ENCODE data around the gene B9D1.

B9D1 gene

DNA sequence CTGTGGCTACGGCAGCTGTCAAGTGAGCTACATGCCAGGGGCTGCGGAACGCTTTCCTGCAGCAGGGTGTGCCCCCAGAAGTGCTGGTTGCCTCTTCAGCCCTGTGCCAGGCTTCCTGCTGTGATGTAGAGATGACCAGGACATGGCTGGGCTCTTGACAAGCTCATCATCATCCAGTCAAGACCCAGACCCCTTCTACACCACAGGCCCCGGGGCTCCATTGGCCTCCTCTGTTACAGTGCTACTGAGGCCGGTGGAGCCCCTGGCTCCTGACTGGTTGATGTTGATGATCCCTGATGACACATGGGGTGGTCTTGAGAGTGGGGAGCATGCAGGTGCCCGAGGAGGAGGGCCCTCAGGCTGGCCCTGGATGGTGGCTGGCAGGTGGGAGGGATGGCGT, 50.1 kb downstream of the B9D1 start:
- TF ChIP-seq, protein P1, sequence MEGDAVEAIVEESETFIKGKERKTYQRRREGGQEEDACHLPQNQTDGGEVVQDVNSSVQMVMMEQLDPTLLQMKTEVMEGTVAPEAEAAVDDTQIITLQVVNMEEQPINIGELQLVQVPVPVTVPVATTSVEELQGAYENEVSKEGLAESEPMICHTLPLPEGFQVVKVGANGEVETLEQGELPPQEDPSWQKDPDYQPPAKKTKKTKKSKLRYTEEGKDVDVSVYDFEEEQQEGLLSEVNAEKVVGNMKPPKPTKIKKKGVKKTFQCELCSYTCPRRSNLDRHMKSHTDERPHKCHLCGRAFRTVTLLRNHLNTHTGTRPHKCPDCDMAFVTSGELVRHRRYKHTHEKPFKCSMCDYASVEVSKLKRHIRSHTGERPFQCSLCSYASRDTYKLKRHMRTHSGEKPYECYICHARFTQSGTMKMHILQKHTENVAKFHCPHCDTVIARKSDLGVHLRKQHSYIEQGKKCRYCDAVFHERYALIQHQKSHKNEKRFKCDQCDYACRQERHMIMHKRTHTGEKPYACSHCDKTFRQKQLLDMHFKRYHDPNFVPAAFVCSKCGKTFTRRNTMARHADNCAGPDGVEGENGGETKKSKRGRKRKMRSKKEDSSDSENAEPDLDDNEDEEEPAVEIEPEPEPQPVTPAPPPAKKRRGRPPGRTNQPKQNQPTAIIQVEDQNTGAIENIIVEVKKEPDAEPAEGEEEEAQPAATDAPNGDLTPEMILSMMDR (IDR thresholded peaks at IDR 0.05; ENCODE audit: unreplicated experiment in 3 of 3): no peak
- peaks cover 39% of the 10 kb centered on the region for H3K36me3 Mint-ChIP-seq (ENCODE audit: low read depth)
- peaks cover 28% of the 10 kb centered on the region for H3K4me1 Mint-ChIP-seq
- H3K9me3 Mint-ChIP-seq: no peaks in the 10 kb centered on the region
- no peak overlapping the region for H3K4me3 Mint-ChIP-seq
- H3K27me3 Mint-ChIP-seq (ENCODE audit: low read depth): no peaks in the 10 kb centered on the region
- H3K27ac Mint-ChIP-seq: no peak overlapping the region

DNA sequence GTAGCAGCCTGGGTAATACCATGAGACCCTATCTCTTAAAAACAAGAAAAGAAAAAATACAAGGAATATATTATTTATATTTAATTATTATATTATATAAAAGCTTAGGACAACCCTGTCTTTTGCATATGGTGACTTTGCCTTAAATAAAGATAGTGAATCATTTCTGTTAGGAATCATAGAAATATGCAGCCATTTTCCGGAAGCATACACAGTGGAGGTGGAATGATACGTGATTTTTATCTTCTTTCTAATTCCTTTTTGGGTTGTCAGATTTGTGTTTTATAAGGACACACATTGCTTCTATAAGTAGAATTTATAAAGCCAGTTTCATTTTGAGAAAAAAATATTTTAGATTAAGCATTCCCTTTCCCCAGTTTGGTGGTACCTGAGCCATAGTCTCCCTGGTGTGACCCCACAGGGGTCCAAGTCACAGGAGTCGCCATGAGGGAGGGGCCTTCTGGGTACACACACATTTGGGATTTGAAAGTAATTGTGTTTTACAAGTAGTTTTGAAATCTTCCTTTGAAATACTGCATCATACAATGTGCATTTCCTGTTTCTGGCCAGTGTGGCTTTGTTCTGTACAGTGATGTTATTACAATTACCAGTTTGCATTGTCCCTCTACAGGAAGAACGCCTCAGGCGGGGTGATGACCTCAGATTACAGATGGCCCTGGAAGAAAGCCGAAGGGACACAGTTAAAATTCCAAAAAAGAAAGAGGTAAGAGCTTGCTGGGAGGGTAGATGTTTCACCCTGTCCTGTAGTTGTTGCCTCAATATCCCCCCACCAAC, 50.9 kb downstream of the B9D1 start:
- Mint-ChIP-seq H3K4me1 (peaks cover 20% of the 10 kb centered on the region), H3K27me3 (ENCODE audit: low read depth) (no peaks in the 10 kb centered on the region), H3K4me3 (no peak overlapping the region), H3K27ac (no peak overlapping the region), H3K36me3 (ENCODE audit: low read depth) (peaks cover 39% of the 10 kb centered on the region), H3K9me3 (no peaks in the 10 kb centered on the region)
- TF ChIP-seq, protein P1 (IDR thresholded peaks at IDR 0.05; ENCODE audit: unreplicated experiment in 3 of 3): no peak

DNA sequence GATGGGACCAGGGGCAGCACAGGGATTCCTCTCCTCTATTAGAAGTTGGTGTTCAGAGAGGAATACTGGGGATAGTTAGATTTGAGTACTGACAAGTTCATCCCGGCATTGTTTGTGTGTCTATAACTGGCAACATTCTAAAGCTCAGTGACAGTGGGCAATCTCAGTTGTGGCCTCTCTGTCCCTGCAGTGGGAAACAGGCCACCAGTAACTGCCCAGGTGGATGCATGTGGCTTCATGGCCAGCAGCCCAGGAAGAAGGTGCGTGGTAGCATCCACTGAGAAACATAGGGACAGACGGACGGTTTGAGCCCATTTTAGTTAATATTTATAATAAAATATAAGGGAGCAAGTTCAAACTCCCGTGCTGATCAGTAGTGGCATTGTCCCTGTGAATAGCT, 51.5 kb downstream of the B9D1 start:
- Mint-ChIP-seq H3K4me1 (peaks cover 14% of the 10 kb centered on the region), H3K36me3 (ENCODE audit: low read depth) (peaks cover 39% of the 10 kb centered on the region), H3K27ac (no peak overlapping the region), H3K27me3 (ENCODE audit: low read depth) (no peaks in the 10 kb centered on the region), H3K4me3 (no peak overlapping the region), H3K9me3 (no peaks in the 10 kb centered on the region)
- TF ChIP-seq, protein P1 (IDR thresholded peaks at IDR 0.05; ENCODE audit: unreplicated experiment in 3 of 3): no peak

DNA sequence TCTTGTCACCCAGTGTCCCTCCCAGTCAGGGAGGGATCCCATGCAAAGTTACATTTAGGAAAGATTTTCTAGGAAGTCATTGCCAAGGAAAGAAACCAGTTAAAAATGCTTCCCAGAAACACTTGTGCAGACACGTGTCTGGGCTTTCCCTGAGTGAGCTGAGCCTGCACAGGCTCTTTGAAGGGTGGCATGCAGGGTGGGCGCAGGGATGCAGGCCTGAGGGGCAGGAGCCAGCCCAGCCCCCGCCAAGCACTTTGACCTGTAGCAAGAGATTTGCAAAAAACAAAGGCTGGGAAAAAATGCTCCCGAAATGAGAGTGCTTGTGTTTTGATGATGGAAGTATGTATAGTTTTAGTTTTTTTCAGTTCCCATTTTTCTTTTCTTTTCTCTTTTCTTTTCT, 52.4 kb downstream of the B9D1 start:
- Mint-ChIP-seq H3K36me3 (ENCODE audit: low read depth) (peaks cover 39% of the 10 kb centered on the region), H3K4me1 (peaks cover 13% of the 10 kb centered on the region), H3K27me3 (ENCODE audit: low read depth) (no peaks in the 10 kb centered on the region), H3K27ac (no peak overlapping the region), H3K4me3 (no peak overlapping the region), H3K9me3 (no peaks in the 10 kb centered on the region)
- TF ChIP-seq, protein P1 (IDR thresholded peaks at IDR 0.05; ENCODE audit: unreplicated experiment in 3 of 3): no peak

DNA sequence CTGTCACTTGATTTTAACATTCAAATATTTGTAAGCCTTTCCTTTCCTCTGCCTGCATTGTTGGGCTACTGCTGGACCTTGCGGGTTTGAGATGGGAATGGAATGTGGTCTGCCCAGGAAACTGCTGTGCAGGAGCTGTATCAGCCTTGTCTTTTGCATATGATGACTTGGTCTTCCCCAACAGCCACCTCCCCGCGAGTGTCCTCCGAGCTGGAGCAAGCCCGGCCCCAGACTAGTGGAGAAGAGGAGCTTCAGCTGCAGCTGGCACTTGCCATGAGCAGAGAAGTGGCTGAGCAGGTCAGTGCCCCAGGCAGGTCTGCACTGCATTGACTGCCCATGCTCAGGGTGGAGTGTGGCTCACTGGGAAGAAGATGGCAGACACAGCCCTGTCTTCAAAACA, 52.8 kb downstream of the B9D1 start:
- Mint-ChIP-seq H3K27ac (no peak overlapping the region), H3K4me1 (peaks cover 10% of the 10 kb centered on the region), H3K4me3 (no peak overlapping the region), H3K27me3 (ENCODE audit: low read depth) (no peaks in the 10 kb centered on the region), H3K9me3 (no peaks in the 10 kb centered on the region), H3K36me3 (ENCODE audit: low read depth) (peaks cover 35% of the 10 kb centered on the region)
- TF ChIP-seq, protein P1 (IDR thresholded peaks at IDR 0.05; ENCODE audit: unreplicated experiment in 3 of 3): no peak

DNA sequence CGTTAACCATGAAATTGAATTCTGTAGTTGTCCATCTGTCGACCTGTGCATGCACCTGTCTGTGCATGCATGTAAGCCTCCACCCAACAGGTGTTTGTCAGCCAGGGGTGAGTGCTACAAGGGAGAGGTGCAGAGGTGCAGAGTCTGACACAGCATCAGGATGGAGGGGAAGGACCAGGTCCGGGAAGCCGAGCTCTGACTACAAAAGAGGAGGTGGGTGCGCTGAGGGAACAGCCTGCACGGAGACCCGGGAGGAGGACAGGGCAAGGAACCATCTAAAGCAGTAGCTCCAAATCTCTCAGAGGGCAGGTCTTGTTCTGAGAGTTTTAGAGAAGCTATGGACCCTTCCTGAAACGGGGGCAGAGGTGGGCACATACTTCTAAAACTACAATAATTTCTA, 54.1 kb downstream of the B9D1 start:
- TF ChIP-seq, protein P1 (IDR thresholded peaks at IDR 0.05; ENCODE audit: unreplicated experiment in 3 of 3): no peak
- H3K27ac Mint-ChIP-seq: no peak overlapping the region
- no peaks in the 10 kb centered on the region for H3K9me3 Mint-ChIP-seq
- H3K4me1 Mint-ChIP-seq: peaks cover under 1% of the 10 kb centered on the region
- H3K4me3 Mint-ChIP-seq: no peak overlapping the region
- H3K36me3 Mint-ChIP-seq (ENCODE audit: low read depth): peaks cover 25% of the 10 kb centered on the region
- no peaks in the 10 kb centered on the region for H3K27me3 Mint-ChIP-seq (ENCODE audit: low read depth)

All from nephron (organoid).